ENCODE results near the gene EHBP1L1.

The EHBP1L1 gene

GRCh38 chr11:65575568-65576231, at the start of gene EHBP1L1:
Gene EHBP1L1, plus strand, starts transcription at chr11:65576053. Its CDS starts 250 bp downstream, at chr11:65576303.
- DNase-seq (ENCODE audit: low read depth in 2 of 2), result peak; percentile 61 to 76

GRCh38 chr11:65526744-65527143, 49.1 kb upstream of the EHBP1L1 start:
- no peak for DNase-seq (ENCODE audit: low read depth in 2 of 2)

- no peak for DNase-seq (ENCODE audit: low read depth in 2 of 2)
Measured at GRCh38 chr11:65528819-65529350, 47.0 kb upstream of the EHBP1L1 start.

- no peak for DNase-seq (ENCODE audit: low read depth in 2 of 2)
Measured at GRCh38 chr11:65529475-65530156, 46.2 kb upstream of the EHBP1L1 start.

GRCh38 chr11:65530157-65530496, 45.7 kb upstream of the EHBP1L1 start:
- DNase-seq (ENCODE audit: low read depth in 2 of 2), result no peak

GRCh38 chr11:65532388-65533064, 43.3 kb upstream of the EHBP1L1 start:
- no peak for DNase-seq (ENCODE audit: low read depth in 2 of 2)

- DNase-seq (ENCODE audit: low read depth in 2 of 2), result no peak
Measured at GRCh38 chr11:65535102-65535501, 40.8 kb upstream of the EHBP1L1 start.

- DNase-seq (ENCODE audit: low read depth in 2 of 2), result no peak
Measured at GRCh38 chr11:65536412-65537295, 39.2 kb upstream of the EHBP1L1 start.

GRCh38 chr11:65537296-65537597, 38.6 kb upstream of the EHBP1L1 start:
- DNase-seq (ENCODE audit: low read depth in 2 of 2), result no peak

- no peak for DNase-seq (ENCODE audit: low read depth in 2 of 2)
Measured at GRCh38 chr11:65537620-65538231, 38.1 kb upstream of the EHBP1L1 start.

- no peak for DNase-seq (ENCODE audit: low read depth in 2 of 2)
Measured at GRCh38 chr11:65538232-65538914, 37.5 kb upstream of the EHBP1L1 start.

GRCh38 chr11:65538915-65539743, 36.7 kb upstream of the EHBP1L1 start:
- DNase-seq (ENCODE audit: low read depth in 2 of 2), result no peak

GRCh38 chr11:65539744-65540289, 36.0 kb upstream of the EHBP1L1 start:
- DNase-seq (ENCODE audit: low read depth in 2 of 2), result no peak

GRCh38 chr11:65540290-65541092, 35.4 kb upstream of the EHBP1L1 start:
- DNase-seq (ENCODE audit: low read depth in 2 of 2), result peak; percentile 87 to 91

GRCh38 chr11:65541093-65541982, 34.5 kb upstream of the EHBP1L1 start:
- no peak for DNase-seq (ENCODE audit: low read depth in 2 of 2)

- no peak for DNase-seq (ENCODE audit: low read depth in 2 of 2)
Measured at GRCh38 chr11:65542738-65543390, 33.0 kb upstream of the EHBP1L1 start.

GRCh38 chr11:65545853-65546216, 30.0 kb upstream of the EHBP1L1 start:
- DNase-seq (ENCODE audit: low read depth in 2 of 2), result no peak

Data from stimulated activated CD4-positive, alpha-beta T cell treated with anti-CD3 and anti-CD28 coated beads, Interleukin-4, amount 100 ng/mL, for 48 hours (primary cell).